Measurements from ENCODE around the gene XYLT1.

The XYLT1 gene, protein sequence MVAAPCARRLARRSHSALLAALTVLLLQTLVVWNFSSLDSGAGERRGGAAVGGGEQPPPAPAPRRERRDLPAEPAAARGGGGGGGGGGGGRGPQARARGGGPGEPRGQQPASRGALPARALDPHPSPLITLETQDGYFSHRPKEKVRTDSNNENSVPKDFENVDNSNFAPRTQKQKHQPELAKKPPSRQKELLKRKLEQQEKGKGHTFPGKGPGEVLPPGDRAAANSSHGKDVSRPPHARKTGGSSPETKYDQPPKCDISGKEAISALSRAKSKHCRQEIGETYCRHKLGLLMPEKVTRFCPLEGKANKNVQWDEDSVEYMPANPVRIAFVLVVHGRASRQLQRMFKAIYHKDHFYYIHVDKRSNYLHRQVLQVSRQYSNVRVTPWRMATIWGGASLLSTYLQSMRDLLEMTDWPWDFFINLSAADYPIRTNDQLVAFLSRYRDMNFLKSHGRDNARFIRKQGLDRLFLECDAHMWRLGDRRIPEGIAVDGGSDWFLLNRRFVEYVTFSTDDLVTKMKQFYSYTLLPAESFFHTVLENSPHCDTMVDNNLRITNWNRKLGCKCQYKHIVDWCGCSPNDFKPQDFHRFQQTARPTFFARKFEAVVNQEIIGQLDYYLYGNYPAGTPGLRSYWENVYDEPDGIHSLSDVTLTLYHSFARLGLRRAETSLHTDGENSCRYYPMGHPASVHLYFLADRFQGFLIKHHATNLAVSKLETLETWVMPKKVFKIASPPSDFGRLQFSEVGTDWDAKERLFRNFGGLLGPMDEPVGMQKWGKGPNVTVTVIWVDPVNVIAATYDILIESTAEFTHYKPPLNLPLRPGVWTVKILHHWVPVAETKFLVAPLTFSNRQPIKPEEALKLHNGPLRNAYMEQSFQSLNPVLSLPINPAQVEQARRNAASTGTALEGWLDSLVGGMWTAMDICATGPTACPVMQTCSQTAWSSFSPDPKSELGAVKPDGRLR

DNA sequence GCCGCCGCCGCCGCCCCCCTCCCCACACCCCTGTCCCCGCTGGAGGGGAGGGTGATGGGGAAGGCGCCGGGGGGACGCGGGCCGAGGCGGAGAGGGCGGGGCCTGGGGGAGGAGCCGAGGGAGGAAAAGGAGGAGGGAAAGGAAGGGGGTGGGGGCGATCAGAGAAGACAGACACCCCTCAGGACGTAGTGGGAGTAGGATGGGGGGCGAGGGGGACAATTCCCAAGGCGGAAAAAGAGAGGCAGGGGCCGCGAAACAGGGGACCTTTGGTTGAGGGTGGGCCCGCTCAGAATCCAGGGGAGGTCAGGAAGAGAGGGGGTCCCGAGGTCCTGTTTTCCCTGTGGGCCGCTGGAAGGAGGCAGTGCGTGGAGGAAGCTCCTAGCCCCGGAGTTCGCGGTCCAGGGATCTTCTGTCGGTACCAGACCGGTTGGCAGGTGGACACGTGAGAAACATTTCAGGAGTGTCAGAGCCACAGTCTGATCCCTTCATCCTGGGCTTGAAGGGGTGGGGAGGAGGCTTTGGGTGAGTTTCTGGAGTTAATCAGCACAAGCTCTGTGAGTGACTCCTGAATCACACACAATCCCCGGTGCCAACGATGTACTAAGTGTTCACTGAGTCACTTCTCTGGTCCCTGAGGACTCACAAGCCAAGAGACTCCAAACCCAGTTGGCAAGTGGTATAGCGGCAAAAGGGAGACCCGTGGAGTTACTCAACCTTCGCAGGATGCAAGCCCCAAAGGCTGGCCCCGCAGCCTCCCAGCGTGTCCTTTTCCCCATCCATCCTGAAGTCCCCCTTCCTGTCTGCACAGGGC is at the start of gene XYLT1:
Gene XYLT1 (minus strand): TSS at position 53 of the 811 bp plus-strand sequence. CDS start 164 bp downstream, outside the sequence.
- TF ChIP-seq, protein P1, sequence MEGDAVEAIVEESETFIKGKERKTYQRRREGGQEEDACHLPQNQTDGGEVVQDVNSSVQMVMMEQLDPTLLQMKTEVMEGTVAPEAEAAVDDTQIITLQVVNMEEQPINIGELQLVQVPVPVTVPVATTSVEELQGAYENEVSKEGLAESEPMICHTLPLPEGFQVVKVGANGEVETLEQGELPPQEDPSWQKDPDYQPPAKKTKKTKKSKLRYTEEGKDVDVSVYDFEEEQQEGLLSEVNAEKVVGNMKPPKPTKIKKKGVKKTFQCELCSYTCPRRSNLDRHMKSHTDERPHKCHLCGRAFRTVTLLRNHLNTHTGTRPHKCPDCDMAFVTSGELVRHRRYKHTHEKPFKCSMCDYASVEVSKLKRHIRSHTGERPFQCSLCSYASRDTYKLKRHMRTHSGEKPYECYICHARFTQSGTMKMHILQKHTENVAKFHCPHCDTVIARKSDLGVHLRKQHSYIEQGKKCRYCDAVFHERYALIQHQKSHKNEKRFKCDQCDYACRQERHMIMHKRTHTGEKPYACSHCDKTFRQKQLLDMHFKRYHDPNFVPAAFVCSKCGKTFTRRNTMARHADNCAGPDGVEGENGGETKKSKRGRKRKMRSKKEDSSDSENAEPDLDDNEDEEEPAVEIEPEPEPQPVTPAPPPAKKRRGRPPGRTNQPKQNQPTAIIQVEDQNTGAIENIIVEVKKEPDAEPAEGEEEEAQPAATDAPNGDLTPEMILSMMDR (IDR thresholded peaks at IDR 0.05; ENCODE audit: control insufficient read depth, insufficient read depth, low read depth, low read length, missing control alignments), result no peak
- H3K4me3 ChIP-seq (ENCODE audit: control insufficient read depth, low read depth, low read length), result peak within 1 kb of the TSS; percentile 86
- DNase-seq (ENCODE audit: low read depth), result peak; percentile 95

DNA sequence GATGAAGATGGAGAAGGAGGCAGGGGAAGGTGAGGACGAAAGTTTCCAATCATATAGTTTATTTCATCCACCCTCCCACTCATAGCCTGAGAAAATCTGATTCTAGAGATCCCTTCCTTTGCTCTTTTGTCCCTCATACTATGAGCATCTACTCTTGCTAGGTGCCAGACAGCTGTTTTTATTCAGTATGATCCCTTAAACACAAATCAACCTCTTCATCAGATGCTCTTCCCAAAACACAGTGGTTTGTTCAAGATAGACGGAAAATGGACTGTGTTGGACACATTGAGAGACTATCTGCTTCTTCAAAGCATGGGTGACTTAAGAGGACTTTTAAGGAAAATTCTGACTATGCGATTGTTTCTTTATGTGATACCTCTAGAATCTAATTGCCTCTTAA is 49.4 kb upstream of the XYLT1 start:
- TF ChIP-seq, protein P1 (IDR thresholded peaks at IDR 0.05; ENCODE audit: control insufficient read depth, insufficient read depth, low read depth, low read length, missing control alignments), result no peak
- no peak for DNase-seq (ENCODE audit: low read depth)
- H3K4me3 ChIP-seq (ENCODE audit: control insufficient read depth, low read depth, low read length), result no peak overlapping the region

DNA sequence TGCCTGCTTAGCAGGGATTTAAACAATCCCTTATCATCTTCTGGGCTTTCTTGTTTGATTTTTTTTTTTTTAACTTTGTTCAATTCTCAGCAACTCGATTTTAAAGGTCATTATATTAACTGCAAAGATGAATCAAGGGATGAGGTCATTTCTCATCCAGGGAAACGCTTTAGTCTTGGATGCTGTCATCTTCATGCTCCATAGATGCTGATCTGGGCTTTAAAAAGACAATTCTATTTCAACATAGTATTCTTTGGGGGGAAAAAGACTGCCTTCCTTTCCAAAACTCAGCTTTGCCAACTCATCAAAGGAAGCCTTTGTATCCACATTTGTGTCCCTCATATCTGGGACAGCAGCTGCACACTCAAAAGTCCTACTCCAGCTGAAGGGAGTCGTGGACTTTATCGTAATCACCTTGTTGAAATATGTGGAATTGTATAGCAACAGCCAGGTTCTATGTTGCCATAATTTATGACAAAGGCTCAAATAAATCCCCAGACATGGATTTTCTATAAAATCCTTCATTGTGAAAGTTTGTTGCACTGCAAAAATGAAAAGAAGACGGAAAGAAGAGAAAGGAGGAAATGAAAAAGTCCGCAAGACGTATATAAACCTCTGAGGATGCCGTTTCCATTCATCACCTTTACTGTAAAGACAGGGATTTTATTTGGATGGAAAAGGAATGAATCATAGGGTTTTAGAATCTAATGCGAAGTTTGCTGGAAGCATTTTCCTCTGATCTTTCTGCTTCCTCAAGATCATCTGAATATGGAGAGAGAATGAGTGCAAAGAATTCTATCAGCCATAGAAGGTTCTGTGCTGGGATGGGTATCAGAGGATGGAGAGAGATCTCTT is 48.6 kb upstream of the XYLT1 start:
- DNase-seq (ENCODE audit: low read depth), result no peak
- H3K4me3 ChIP-seq (ENCODE audit: control insufficient read depth, low read depth, low read length), result no peak overlapping the region
- TF ChIP-seq, protein P1 (IDR thresholded peaks at IDR 0.05; ENCODE audit: control insufficient read depth, insufficient read depth, low read depth, low read length, missing control alignments), result no peak

DNA sequence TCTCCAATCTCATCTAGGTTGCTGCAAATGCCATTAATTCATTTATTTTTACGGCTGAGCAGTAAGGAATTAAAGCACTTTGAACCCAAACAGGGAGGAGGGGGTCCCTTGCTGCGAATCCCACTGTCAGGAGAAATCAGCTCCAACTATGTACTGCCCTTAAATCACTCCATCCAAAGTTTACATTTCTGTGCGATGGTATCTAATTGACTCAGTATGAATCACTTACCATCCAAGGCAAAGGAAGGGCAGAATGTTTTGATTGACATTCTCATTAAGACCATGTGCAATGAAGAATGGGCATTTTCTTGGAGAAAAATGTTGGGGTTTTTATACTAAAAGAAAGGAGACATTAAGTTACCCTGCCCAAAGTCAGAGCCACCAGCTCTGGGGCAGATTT is 47.7 kb upstream of the XYLT1 start:
- H3K4me3 ChIP-seq (ENCODE audit: control insufficient read depth, low read depth, low read length), result no peak overlapping the region
- no peak for DNase-seq (ENCODE audit: low read depth)

DNA sequence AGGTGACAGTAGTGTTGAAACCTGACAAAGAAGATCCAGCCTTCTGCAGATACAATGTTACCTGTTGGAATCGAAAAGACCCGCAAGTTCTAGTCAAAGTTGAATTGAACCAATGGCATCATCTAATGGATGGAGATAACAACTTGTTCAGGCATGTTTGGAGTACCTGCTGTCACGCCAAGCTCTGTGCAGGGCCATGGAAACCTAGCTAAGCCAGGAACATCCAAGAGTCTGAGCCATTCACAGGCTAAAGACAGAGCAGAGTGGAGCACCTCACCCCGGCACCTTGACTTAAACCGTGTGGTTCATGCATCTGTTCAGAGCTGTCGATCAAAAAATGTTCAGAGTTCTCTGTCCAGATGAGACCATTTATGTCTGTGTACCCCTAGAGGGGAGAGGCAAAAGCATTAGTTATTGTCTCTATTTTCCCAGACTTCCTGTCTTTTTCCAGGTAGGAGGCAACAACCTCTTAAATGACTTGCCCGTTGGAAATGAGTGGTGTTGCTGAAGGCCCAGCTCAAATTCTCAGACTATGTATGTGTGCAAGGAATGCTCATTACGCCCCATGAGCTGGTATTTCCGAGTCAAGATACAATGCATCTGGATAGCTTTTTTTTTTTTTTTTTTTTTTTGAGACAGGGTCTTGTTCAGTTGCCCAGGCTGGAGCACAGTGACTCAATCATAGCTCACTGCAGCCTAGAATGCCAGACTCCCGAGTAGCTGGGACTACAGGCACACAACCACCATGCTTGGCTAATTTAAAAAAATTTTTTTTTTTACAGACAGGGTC is 44.9 kb upstream of the XYLT1 start:
- DNase-seq (ENCODE audit: low read depth), result peak; percentile 74
- TF ChIP-seq, protein P1 (IDR thresholded peaks at IDR 0.05; ENCODE audit: control insufficient read depth, insufficient read depth, low read depth, low read length, missing control alignments), result no peak

More for the DNA sequence above, 47.7 kb upstream of the XYLT1 start:
- TF ChIP-seq, protein P1 (IDR thresholded peaks at IDR 0.05; ENCODE audit: control insufficient read depth, insufficient read depth, low read depth, low read length, missing control alignments), result no peak

More for the DNA sequence above, 44.9 kb upstream of the XYLT1 start:
- no peak overlapping the region for H3K4me3 ChIP-seq (ENCODE audit: control insufficient read depth, low read depth, low read length)
